Caco-2 (cell line): ENCODE results near the gene POLA1. TPM values are rescaled to one million over a fixed set of nuclear protein-coding genes. Genes with fewer than 3 reads are reported as not detected.

Experiments
- BruUV-seq: library from RNA; stranded (reverse); fragments of 400-500 nt; replicated peaks from 2 replicates; lab custom pipeline; 2021; lab: Mats Ljungman, UMichigan
- CTCF ChIA-PET: fragments of 300-600 bp; sonication (Branson Sonifier 250); formaldehyde crosslinking; loops from one replicate; lab custom pipeline; 2022; ENCODE audit warnings: antibody characterized with exemption; lab: Charles Lee
- POLR2A ChIA-PET: fragments of 300-600 bp; sonication (Branson Sonifier 250); formaldehyde crosslinking; loops from one replicate; lab custom pipeline; 2022; ENCODE audit warnings: antibody characterized with exemption; lab: Charles Lee
- DNase-seq, 2 experiments: peaks; one replicate each; pipeline versions ENCODE4 v3.0.0 to v3.0.0-alpha.2; 2020 to 2022
- H3K27me3 ChIP-seq: replicated peaks from 2 replicates; pipeline ENCODE4 v1.6.0; 2011; ENCODE audit warnings: low read length; ENCODE audit not compliant: control insufficient read depth, insufficient read depth
- H3K36me3 ChIP-seq: 2 replicates; pipeline ENCODE4 v1.5.1; 2011; ENCODE audit warnings: low read length; ENCODE audit not compliant: control insufficient read depth, insufficient read depth
- H3K4me1 ChIP-seq: fragments of 250-450 bp; sonication (Bioruptor Pico); 2 replicates; pipeline ENCODE4 v1.5.1; 2020; ENCODE audit warnings: mild to moderate bottlenecking
- H3K4me3 ChIP-seq: 2 replicates; pipeline ENCODE4 v1.5.1; 2011; ENCODE audit warnings: low read depth, mild to moderate bottlenecking, control low read depth, low read length
- H3K9me3 ChIP-seq: fragments of 250-450 bp; sonication (Bioruptor Pico); 2 replicates; pipeline ENCODE4 v1.5.1; 2020; ENCODE audit warnings: mild to moderate bottlenecking, moderate library complexity
- H3K27ac Mint-ChIP-seq: one replicate; pipeline ENCODE4 v1.8.0; 2022; ENCODE audit warnings: mixed read lengths; ENCODE audit not compliant: unreplicated experiment
- H3K27me3 Mint-ChIP-seq: one replicate; pipeline ENCODE4 v1.8.0; 2022; ENCODE audit warnings: mixed read lengths; ENCODE audit not compliant: insufficient read depth, unreplicated experiment
- H3K36me3 Mint-ChIP-seq: one replicate; pipeline ENCODE4 v1.8.0; 2022; ENCODE audit warnings: mild to moderate bottlenecking, mixed read lengths; ENCODE audit not compliant: insufficient read depth, unreplicated experiment
- H3K4me1 Mint-ChIP-seq: one replicate; pipeline ENCODE4 v1.8.0; 2022; ENCODE audit warnings: low read depth, mixed read lengths; ENCODE audit not compliant: unreplicated experiment
- H3K4me3 Mint-ChIP-seq: one replicate; pipeline ENCODE4 v1.8.0; 2022; ENCODE audit warnings: mild to moderate bottlenecking, moderate library complexity, mixed read lengths; ENCODE audit not compliant: unreplicated experiment
- H3K9me3 Mint-ChIP-seq: one replicate; pipeline ENCODE4 v1.8.0; 2022; ENCODE audit warnings: mixed read lengths; ENCODE audit not compliant: unreplicated experiment
- intact Hi-C: fragments of 100-400 bp; cut with micrococcal nuclease; formaldehyde crosslinking; loops from one replicate; pipeline ENCODE4 v1.10.0; 2022; ENCODE audit not compliant: unreplicated experiment
- total RNA-seq: library from RNA; stranded (reverse); gene quantifications from 2 replicates; pipeline ENCODE4 v1.2.3, GENCODE V29; 2022
- TF ChIP-seq, protein P1 (sequence below), 2 experiments: fragments of 200-600 bp in 1 of 2; IDR thresholded peaks; 1 replicate in 1 of 2; 2 replicates in 1 of 2; pipeline versions ENCODE4 v1.5.1 to v1.8.0; 2011 to 2022; ENCODE audit warnings: antibody characterized with exemption in 1 of 2, control low read depth in 1 of 2, inconsistent platforms in 1 of 2, low read depth in 1 of 2, low read length in 1 of 2, mild to moderate bottlenecking in 1 of 2, moderate library complexity in 1 of 2; ENCODE audit not compliant: insufficient read depth in 1 of 2, severe bottlenecking in 1 of 2, unreplicated experiment in 1 of 2

The POLA1 gene
- total RNA-seq, 1 experiment from 2014 or later: 23.5 TPM

DNA sequence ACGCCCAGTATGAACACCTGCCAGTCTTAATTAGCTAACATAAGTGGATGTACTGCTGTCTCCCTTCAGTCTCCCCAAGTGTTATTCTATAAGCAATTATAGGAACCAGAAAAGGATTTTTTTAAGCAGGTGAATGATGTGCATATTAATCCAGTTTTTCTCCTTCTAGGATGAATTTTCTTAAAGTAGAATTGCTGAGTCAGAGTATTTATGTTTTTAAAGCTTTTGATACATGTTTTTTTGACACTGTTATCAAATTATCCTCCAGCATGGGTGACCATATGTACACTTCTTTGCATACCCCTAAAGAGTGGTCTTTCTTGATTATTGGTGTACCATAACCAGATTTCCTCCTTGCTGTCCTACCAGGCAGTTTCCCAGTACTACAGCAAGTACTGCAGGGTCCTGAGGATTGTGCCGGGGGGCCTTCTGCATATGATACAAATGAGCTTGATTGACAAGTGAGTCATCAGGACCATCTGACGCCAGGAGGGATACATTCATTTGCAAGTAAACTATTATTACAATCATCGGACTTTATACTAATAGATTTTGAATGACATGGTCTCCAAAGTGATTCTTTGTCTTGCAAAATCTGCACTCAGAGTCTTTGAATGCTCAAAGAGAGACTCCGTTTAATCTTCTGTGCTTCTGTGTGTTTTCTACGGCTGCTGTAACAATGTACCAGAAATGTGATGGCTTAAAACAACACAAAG, 35.9 kb upstream of the POLA1 start:
- Mint-ChIP-seq H3K36me3 (no peaks in the 10 kb centered on the region), H3K27me3 (no peaks in the 10 kb centered on the region), H3K27ac (peak overlapping the region; percentile 8), H3K4me1 (peaks cover 6% of the 10 kb centered on the region), H3K9me3 (no peaks in the 10 kb centered on the region), H3K4me3 (no peak overlapping the region)
- Histone ChIP-seq H3K9me3 (no peaks in the 10 kb centered on the region), H3K4me1 (peaks cover 25% of the 10 kb centered on the region; the same call in 1 of the 2 replicates), H3K4me3 (no peak overlapping the region), H3K27me3 (no peaks in the 10 kb centered on the region), H3K36me3 (no peaks in the 10 kb centered on the region)
- BruUV-seq: no TSS peak
- no peak for DNase-seq
- CTCF ChIA-PET: interaction anchor here (0.9 kb wide), 1 partner anchor 18 kb away, joined by 4 read pairs; no protein-coding TSS in a partner anchor
- intact Hi-C loops: loop anchor here (1.0 kb wide), 2 partner anchors 15 to 35 kb away; partner anchors contain the start of gene POLA1
- TF ChIP-seq, protein P1, sequence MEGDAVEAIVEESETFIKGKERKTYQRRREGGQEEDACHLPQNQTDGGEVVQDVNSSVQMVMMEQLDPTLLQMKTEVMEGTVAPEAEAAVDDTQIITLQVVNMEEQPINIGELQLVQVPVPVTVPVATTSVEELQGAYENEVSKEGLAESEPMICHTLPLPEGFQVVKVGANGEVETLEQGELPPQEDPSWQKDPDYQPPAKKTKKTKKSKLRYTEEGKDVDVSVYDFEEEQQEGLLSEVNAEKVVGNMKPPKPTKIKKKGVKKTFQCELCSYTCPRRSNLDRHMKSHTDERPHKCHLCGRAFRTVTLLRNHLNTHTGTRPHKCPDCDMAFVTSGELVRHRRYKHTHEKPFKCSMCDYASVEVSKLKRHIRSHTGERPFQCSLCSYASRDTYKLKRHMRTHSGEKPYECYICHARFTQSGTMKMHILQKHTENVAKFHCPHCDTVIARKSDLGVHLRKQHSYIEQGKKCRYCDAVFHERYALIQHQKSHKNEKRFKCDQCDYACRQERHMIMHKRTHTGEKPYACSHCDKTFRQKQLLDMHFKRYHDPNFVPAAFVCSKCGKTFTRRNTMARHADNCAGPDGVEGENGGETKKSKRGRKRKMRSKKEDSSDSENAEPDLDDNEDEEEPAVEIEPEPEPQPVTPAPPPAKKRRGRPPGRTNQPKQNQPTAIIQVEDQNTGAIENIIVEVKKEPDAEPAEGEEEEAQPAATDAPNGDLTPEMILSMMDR (IDR thresholded peaks at IDR 0.05; ENCODE audit: insufficient read depth in 1 of 2, low read depth in 1 of 2, low read length in 1 of 2, severe bottlenecking in 1 of 2, unreplicated experiment in 1 of 2): no peak
- POLR2A ChIA-PET: interaction anchor here (1.0 to 1.1 kb wide), 2 partner anchors 15 to 36 kb away, joined by 7 to 9 read pairs; no protein-coding TSS in a partner anchor

DNA sequence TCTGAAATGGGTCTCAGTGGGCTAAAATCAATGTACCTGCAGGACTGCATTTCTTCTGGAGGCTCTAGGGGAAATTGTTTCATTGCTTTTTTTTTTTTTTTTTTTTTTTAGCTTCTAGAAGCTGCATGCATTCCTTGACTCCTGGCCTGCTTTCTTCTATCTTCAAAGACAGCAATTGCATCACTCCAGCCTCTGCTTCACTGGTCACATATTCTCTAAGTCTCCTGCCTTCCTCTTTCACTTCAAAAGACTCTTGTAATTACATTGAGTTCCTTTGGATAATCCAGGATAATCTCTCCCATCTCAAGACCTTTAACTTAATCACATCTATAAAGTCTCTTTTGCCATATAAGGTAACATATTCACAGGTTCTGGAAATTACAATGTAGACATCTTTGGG, 35.3 kb upstream of the POLA1 start:
- no peaks in the 10 kb centered on the region for H3K27me3 Mint-ChIP-seq
- Histone ChIP-seq H3K27me3 (no peaks in the 10 kb centered on the region), H3K4me3 (no peak overlapping the region), H3K36me3 (no peaks in the 10 kb centered on the region), H3K9me3 (no peaks in the 10 kb centered on the region), H3K4me1 (peaks cover 25% of the 10 kb centered on the region; the same call in 1 of the 2 replicates)
- CTCF ChIA-PET: interaction anchor here (0.6 to 0.9 kb wide), 2 partner anchors 18 to 108 kb away, joined by 4 read pairs; no protein-coding TSS in a partner anchor
- TF ChIP-seq, protein P1 (IDR thresholded peaks at IDR 0.05; ENCODE audit: insufficient read depth in 1 of 2, low read depth in 1 of 2, low read length in 1 of 2, severe bottlenecking in 1 of 2, unreplicated experiment in 1 of 2): no peak
- H3K4me3 Mint-ChIP-seq: no peak overlapping the region
- intact Hi-C loops: loop anchor here (1.0 kb wide), 2 partner anchors 15 to 35 kb away; partner anchors contain the start of gene POLA1
- POLR2A ChIA-PET: interaction anchor here (0.6 to 1.1 kb wide), 3 partner anchors 14 to 660 kb away, joined by 4 to 9 read pairs (median 7); no protein-coding TSS in a partner anchor
- BruUV-seq: no TSS peak
- peak overlapping the region; percentile 8 for H3K27ac Mint-ChIP-seq
- no peaks in the 10 kb centered on the region for H3K36me3 Mint-ChIP-seq
- H3K9me3 Mint-ChIP-seq: no peaks in the 10 kb centered on the region
- peaks cover 6% of the 10 kb centered on the region for H3K4me1 Mint-ChIP-seq
- DNase-seq: peak; percentile 44 to 48

DNA sequence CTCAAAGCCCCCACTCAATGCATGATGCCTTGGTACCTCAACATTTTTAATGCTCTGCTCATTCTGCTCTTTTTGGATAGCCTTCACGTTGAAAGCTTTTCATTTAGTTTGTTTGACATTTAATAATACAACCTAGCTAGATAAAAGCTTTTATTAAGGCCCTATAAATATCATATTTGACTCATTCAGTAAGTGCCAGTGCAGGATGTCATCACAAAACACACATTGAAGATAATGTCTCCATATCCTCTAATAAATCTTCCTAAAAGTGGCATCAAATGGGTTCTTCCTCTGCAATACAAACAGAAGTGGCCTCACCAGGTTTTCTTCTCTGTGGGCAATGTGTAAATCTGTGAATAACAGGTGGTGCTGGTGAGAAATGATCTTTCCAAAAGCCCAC, 34.6 kb upstream of the POLA1 start:
- ChIA-PET POLR2A (interaction anchor here (1.1 kb wide), 1 partner anchor 14 kb away, joined by 9 read pairs; no protein-coding TSS in a partner anchor), CTCF (no interaction called here)
- Histone ChIP-seq H3K27me3 (no peaks in the 10 kb centered on the region), H3K4me1 (peaks cover 25% of the 10 kb centered on the region; the same call in 1 of the 2 replicates), H3K9me3 (no peaks in the 10 kb centered on the region), H3K36me3 (no peaks in the 10 kb centered on the region), H3K4me3 (no peak overlapping the region)
- TF ChIP-seq, protein P1 (IDR thresholded peaks at IDR 0.05; ENCODE audit: insufficient read depth in 1 of 2, low read depth in 1 of 2, low read length in 1 of 2, severe bottlenecking in 1 of 2, unreplicated experiment in 1 of 2): no peak
- Mint-ChIP-seq H3K36me3 (no peaks in the 10 kb centered on the region), H3K4me1 (peaks cover 6% of the 10 kb centered on the region), H3K27ac (no peak overlapping the region), H3K27me3 (no peaks in the 10 kb centered on the region), H3K4me3 (no peak overlapping the region), H3K9me3 (no peaks in the 10 kb centered on the region)
- DNase-seq: no peak
- intact Hi-C loops: no loop called here
- BruUV-seq: no TSS peak
